ENCODE results near the gene CORO7. TPM values are rescaled to one million over a fixed set of nuclear protein-coding genes. Genes with fewer than 3 reads are reported as not detected.
A peak's percentile ranks its signal among the peaks of the same experiment; 100 is the strongest.

CORO7 gene
- 11.9 TPM for total RNA-seq
- long read RNA-seq, partial matches to known transcripts = 4 of 10 reads
- long read RNA-seq, other reads (novel, unspliced or antisense) = 5 of 10 reads

DNA sequence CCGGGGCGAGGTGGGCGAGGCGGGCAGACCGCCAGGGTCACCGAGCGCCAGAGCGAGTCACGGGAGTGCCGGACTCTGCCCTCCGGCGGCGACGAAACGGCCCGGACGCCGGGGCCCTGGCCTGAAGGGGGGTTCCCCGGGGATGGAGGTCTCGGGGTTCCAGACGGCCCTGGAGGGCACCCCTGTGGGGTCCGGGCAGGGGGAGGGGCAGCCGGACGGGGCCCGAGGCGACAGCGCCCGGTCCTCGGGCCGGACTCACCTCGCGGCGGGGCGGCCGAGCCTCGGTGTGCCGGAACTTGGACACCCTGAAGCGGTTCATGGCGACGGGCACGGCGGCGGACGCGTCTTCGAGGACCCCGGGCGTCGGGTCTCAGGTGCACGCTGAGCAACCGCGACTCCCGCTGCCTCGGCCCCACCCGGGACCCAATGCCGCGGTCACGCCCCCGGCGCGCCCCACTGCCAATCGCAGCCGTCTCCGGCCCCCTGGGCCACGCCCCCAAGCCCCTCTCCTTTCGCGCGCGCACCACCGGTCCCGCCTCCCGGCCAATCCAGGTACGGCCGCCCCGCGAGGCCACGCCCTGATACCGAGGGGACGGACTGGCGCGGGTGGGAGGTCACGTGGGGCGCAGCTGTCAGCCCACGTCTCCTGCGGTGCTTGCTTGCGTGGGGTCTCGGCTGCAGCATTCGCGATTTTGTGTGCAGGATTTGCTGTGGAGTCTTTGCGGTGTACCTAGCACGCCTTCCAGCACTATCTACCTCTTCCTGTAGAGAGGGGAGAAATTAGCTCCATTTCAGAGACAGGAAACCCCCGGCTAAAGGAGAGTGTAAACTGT is at the start of gene CORO7:
Gene CORO7, minus strand, starts transcription at position 397 of the 833 bp plus-strand sequence. Its CDS starts 78 bp downstream, at position 319.
- intact Hi-C loops (cut with DNase I) = no loop called here
- DNase-seq (ENCODE audit: low spot score) = peak; percentile 99

DNA sequence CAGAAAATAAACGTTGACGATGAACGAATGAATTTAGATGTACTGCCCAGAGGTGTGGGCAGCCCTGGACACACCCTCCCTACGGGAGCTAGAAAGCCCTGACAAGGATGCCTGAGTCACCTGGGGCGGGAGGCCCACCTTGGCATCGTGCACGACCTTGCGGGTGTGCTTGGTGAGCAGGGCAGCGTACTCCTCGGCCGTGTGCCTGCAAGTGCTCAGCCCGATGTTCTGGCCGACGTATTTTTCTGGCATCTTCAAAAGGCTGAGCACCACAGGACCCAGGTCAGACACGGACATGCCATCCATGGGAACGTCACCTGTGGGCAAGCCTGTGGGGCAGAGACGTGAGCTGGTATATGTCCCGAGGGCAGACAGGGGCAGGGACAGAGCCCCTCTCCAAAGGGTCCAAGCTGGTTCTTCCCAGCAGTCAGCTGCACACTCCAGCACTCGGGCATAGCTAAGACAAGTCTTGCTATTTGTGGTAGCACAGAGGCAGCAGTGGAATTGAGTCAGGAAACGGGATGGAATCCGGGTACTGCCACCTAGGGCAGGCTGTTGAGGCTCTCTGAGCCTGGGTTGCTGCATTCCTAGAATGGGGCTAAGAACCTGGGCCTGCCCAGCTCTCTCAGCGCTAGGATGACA is 47.2 kb upstream of the CORO7 start:
- no peak for DNase-seq (ENCODE audit: low spot score)
- intact Hi-C loops (cut with DNase I) = no loop called here

DNA sequence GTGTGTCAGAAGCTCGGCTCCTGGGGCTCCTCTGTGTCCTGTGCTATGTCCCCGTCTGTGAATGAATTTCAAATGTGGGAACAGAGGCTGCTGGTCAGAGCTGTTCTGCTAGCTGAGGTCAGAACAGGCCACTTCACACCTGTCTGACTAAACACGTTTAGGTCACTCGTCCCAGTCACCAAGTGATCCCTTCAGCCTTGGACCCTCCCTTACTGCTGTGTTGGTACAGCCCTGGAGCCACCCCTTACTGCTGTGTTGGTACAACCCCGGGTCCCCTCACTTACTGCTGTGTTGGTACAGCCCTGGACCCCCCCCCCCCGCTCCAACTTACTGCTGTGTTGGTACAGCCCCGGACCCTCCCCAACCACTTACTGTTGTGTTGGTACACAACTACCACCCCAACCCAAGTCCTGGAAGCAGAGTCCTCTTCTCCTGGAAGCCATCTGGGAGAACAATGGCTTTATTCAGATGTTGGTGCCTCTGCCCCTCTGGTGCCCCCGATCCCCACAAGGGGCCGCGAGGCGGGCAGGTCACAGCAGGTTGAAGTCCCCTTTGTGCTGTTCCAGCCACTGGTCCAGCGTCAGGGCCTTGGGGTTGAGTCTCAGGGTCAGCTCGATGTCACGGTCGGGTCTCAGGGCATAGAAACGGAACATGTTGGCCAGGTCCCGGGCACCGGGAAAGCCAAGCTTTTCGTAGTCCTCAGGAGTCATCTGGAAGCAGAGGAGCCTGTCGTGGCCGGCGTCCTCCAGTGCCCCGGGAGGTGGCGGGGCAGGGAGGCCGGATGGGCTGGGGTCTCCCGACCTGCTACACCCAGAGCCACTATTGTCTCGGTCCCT is 45.1 kb upstream of the CORO7 start:
- no peak for DNase-seq (ENCODE audit: low spot score)
- intact Hi-C loops (cut with DNase I) = no loop called here

- intact Hi-C loops (cut with DNase I) = no loop called here
- DNase-seq (ENCODE audit: low spot score) = no peak
Measured at GRCh38 chr16:4460936-4461249, 44.5 kb upstream of the CORO7 start.

GRCh38 chr16:4455951-4456350 is 39.6 kb upstream of the CORO7 start:
- no peak for DNase-seq (ENCODE audit: low spot score)
- intact Hi-C loops (cut with DNase I) = no loop called here

GRCh38 chr16:4455081-4455480 is 38.7 kb upstream of the CORO7 start:
- intact Hi-C loops (cut with DNase I) = no loop called here
- DNase-seq (ENCODE audit: low spot score) = no peak

- intact Hi-C loops (cut with DNase I) = no loop called here
- no peak for DNase-seq (ENCODE audit: low spot score)
Measured at GRCh38 chr16:4454623-4455022, 38.2 kb upstream of the CORO7 start.

DNA sequence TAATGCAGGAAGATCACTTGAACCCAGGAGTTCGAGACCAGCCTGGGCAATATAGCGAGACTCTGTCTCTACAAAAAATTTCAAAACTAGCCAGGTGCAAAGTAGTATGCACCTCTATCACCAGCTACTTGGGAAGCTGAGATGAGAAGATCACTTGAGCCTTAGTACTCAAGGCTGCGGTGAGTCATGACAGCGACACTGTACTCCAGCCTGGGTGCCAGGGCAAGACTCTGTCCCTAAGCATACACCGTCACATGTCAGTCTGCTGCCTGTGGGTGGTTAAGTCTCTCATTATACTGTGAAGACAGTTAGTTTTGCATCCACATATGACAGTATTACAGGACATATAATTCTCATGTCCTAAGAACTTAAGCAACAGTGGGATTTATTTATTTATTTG is 36.3 kb upstream of the CORO7 start:
- DNase-seq (ENCODE audit: low spot score) = no peak

GRCh38 chr16:4450931-4451519 is 34.6 kb upstream of the CORO7 start:
- DNase-seq (ENCODE audit: low spot score) = no peak
- intact Hi-C loops (cut with DNase I) = no loop called here

More for the DNA sequence above, 36.3 kb upstream of the CORO7 start:
- intact Hi-C loops (cut with DNase I) = no loop called here

DNA sequence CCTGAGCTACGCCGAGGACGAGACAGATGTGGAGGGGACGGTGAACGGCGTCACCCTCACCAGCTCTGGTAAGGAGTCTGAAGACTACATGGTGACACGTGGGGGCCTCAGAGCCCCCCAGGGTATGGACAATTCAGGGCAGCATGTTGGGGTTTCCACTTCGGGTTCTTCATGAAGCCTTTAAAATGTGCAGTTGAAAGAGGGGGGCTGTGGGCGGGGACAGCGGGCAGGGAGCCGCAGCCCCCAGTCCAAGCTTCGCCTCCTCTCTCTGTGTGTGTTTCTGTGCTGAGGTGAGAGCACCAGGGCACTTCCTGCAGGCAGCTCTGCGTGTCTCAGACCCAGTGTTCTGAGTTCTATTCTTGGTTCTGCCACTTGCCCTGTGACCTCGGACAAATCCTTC is 34.0 kb upstream of the CORO7 start:
- intact Hi-C loops (cut with DNase I) = no loop called here
- DNase-seq (ENCODE audit: low spot score) = no peak

- intact Hi-C loops (cut with DNase I) = no loop called here
Measured at GRCh38 chr16:4443986-4444385, 27.6 kb upstream of the CORO7 start.

DNA sequence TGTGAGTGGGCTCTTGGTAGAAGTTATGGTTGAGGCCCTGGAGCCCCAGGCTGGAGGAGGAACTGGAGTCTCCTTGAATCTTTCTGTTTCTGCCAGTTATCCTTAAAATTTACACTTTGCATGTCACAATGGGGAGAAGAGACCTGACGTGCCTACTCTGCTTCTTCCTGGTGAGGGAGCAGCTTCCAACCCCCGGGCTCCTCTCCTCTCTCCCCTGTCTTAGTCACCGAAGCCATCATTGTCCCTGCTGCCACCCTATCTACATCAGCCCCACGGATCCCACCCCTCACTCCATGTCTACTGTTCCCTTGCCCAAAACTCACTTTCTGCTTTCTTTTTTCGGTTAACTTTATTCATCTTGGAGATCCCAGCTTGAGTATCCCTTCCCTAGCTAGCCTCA is 26.9 kb upstream of the CORO7 start:
- intact Hi-C loops (cut with DNase I) = no loop called here

More at GRCh38 chr16:4443986-4444385, 27.6 kb upstream of the CORO7 start:
- DNase-seq (ENCODE audit: low spot score) = no peak

DNA sequence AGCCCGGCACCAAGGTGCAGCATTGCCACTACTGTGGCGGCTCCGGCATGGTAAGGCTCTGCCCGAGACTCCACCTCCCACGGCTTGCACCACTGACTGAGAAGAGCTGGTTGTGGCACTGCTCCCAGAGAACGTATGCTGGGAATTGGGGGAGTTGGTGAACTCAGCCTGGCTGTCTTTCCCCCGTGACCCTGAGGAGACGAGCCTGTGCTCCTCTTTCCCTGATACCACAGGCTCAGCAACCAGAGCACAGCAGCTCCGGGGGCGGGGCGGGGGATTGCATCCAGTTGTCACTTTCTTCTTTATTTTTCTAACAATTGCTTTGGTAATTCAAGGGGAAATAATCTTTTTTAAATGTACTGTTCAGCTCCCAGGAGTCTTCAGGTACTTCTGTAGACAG is 26.0 kb upstream of the CORO7 start:
- no peak for DNase-seq (ENCODE audit: low spot score)
- intact Hi-C loops (cut with DNase I) = no loop called here

More for the DNA sequence above, 26.9 kb upstream of the CORO7 start:
- no peak for DNase-seq (ENCODE audit: low spot score)

DNA sequence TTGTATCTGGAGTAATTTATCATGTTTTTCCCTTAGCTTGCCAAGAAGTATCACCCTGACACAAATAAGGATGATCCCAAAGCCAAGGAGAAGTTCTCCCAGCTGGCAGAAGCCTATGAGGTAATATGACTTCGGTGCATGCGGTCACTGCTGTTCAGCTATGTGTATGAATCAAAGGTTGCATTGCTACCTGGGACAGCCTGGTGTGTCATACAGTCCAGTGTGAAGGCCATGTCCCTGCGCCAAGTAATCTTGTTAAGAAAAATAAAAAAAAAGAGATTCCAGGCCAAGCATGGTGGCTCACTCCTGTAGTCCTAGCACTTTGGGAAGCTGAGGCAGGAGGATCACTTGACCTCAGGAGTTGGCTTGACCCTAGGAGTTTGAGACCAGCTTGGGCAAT is 21.0 kb upstream of the CORO7 start:
- DNase-seq (ENCODE audit: low spot score) = no peak

DNA sequence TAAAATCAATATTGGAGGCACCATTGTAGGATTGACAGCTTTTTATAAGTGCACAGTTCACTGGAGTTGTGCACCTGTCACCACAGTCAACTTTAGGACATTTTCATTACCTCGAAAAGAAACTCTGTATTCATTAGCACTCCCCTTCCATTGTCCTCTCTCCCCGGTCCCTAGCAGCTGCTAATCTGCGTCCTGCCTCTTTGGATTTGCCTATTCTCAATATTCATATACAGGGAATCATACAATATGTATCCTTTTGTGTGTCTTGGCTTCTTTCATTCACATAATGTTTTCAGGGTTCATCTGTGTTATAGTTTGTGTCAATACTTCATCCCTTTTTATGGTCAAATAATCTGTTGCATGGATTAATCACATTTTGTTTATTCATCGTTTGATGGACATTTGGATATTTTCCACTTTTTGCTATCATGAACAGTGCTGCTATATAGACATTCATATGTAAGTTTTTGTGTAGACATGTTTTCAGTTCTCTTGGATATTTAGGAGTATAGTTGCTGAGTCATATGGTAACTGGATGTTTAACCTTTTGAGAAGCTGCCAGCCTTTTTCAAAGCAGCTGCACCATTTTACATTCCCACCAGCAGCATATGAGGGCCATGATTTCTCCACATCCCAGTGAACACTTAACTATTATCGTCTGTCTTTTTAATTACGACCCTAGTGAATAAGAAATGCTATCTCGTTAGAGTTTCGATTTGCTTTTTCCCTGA is 19.1 kb upstream of the CORO7 start:
- intact Hi-C loops (cut with DNase I) = no loop called here
- DNase-seq (ENCODE audit: low spot score) = no peak

More for the DNA sequence above, 21.0 kb upstream of the CORO7 start:
- intact Hi-C loops (cut with DNase I) = no loop called here

- no peak for DNase-seq (ENCODE audit: low spot score)
- intact Hi-C loops (cut with DNase I) = no loop called here
Measured at GRCh38 chr16:4433914-4434787, 17.8 kb upstream of the CORO7 start.

DNA sequence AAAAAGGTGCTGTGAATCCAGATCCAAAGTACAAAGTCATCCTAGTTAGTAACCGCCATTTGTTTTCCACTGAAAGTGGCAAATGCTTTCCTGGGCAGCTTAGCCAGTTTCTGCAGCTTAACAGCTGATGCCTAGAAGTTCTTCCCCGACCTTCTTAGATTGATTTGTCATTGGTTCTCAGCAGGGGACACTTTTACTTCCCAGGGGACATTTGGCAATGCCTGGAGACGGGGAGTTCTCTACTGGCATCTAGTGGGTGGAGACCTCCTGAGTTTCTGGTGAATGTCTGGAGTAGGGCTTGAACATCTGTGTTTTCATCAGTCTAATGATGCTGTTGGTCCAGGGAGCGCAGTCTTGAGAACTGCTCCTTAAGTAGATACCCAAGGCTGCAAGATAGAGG is 16.8 kb upstream of the CORO7 start:
- intact Hi-C loops (cut with DNase I) = no loop called here

GRCh38 chr16:4431023-4431422 is 14.6 kb upstream of the CORO7 start:
- no peak for DNase-seq (ENCODE audit: low spot score)
- intact Hi-C loops (cut with DNase I) = no loop called here

More for the DNA sequence above, 16.8 kb upstream of the CORO7 start:
- DNase-seq (ENCODE audit: low spot score) = no peak
